Amygdala (tissue), 56 donors: ENCODE results near the gene RFLNA.

Experiments used
- DNase-seq, 56 donors: peaks; one replicate each; lab custom pipeline; 2025; lab: John Stamatoyannopoulos, UW

RFLNA gene

GRCh38 chr12:124294780-124295341, at the start of gene RFLNA:
Gene RFLNA, plus strand, starts transcription at chr12:124295093. Its CDS starts 337 bp downstream, at chr12:124295430.
- no peak for DNase-seq

- no peak for DNase-seq
Measured at GRCh38 chr12:124247331-124247730, 47.6 kb upstream of the RFLNA start.

- no peak for DNase-seq
Measured at GRCh38 chr12:124248941-124249825, 45.7 kb upstream of the RFLNA start.

GRCh38 chr12:124251186-124251585, 43.7 kb upstream of the RFLNA start:
- no peak for DNase-seq

GRCh38 chr12:124252964-124253363, 41.9 kb upstream of the RFLNA start:
- DNase-seq: no peak

GRCh38 chr12:124254126-124254525, 40.8 kb upstream of the RFLNA start:
- DNase-seq: no peak

GRCh38 chr12:124259154-124260066, 35.5 kb upstream of the RFLNA start:
- DNase-seq: no peak

- DNase-seq: no peak
Measured at GRCh38 chr12:124261885-124262284, 33.0 kb upstream of the RFLNA start.

GRCh38 chr12:124264089-124264795, 30.7 kb upstream of the RFLNA start:
- no peak for DNase-seq

GRCh38 chr12:124264879-124265278, 30.0 kb upstream of the RFLNA start:
- DNase-seq: no peak

GRCh38 chr12:124267205-124267778, 27.6 kb upstream of the RFLNA start:
- no peak for DNase-seq

GRCh38 chr12:124270671-124271070, 24.2 kb upstream of the RFLNA start:
- no peak for DNase-seq

- no peak for DNase-seq
Measured at GRCh38 chr12:124273630-124274029, 21.3 kb upstream of the RFLNA start.

GRCh38 chr12:124276337-124276736, 18.6 kb upstream of the RFLNA start:
- DNase-seq: no peak

GRCh38 chr12:124277394-124278241, 17.3 kb upstream of the RFLNA start:
- peak in 2 of 56 donors; percentile 1 to 19 for DNase-seq

GRCh38 chr12:124278389-124279101, 16.3 kb upstream of the RFLNA start:
- peak in 33 of 56 donors; percentile 2 to 63 (median 31) for DNase-seq

- DNase-seq: no peak
Measured at GRCh38 chr12:124279315-124279714, 15.6 kb upstream of the RFLNA start.

GRCh38 chr12:124279846-124280360, 15.0 kb upstream of the RFLNA start:
- DNase-seq: peak in 12 of 56 donors; percentile 5 to 46 (median 18)
